NCI-H524 (cell line): ENCODE results near the gene SOX10.

ENCODE experiments used
- DNase-seq, 2 experiments: peaks; one replicate each; lab custom pipeline; 2025; lab: John Stamatoyannopoulos, UW

The SOX10 gene

DNA sequence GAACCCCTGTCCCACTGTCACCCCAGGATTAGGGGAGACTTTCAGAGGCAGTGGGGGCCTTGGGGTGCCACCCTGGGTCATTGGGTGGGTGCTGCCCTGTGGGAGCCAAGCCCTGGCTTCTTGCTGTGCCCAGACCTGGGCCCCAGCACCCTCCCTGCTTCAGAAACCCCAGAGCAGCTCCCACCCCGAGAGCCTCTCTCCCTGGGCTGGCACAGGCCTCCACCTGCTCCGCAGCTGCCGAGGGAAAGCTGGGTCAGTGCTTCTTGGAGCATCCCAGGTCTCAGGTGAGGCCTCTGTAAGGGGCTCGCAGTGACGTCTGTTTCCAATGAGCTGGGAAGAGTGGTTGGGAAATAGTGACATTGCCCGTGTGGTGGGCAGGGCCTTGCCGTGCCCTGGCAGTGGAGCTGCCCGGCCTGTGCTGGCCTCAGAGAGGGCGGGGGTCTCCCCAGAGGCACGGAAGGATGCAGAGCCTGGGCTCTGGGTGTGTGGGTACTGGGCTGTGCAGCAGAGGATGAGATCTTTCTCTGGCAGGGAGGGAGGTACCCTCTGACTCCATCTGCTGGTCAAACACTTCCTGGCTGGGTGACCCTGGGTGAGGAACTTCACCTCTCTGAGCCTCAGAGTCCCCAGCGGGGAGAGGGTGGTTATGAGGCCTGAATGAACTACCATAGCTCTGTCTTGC lies 53.9 kb downstream of the SOX10 start:
- DNase-seq = peak in 1 of 2 experiments; percentile 12

DNA sequence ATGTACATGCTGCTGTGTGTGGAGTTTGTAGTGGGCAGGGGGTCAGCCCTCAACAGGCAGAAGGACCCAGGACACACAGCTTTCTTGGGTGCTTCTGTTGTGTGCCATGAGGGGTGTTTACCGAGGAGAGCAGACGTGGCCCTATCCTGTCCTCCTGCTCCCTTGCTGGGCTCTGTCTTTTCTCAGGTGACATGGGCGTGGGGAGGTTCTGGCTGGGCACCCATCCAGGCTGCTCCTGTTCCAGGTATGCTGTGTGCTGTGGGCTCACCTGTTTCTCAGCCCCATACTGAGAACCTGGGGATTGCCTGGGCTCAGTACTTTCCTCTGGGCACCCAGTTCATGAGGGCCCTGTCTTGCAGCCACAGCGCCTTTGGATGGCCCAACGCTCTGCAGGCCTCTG lies 55.0 kb downstream of the SOX10 start:
- DNase-seq = no peak

DNA sequence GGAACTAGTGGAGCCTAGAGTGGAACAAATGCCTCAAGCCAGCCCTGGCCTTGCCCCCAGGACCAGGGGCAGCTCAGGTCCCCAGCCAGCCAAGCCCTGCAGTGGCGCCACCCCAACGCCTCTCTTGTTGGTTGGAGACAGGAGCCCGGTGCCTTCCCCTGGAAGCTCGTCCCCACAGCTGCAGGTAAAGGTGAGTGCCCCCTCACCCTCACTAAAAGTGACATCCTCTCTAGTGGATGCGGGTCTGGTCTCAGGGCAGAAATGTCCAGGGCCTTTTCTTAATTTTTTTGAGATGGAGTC lies 56.8 kb downstream of the SOX10 start:
- no peak for DNase-seq

DNA sequence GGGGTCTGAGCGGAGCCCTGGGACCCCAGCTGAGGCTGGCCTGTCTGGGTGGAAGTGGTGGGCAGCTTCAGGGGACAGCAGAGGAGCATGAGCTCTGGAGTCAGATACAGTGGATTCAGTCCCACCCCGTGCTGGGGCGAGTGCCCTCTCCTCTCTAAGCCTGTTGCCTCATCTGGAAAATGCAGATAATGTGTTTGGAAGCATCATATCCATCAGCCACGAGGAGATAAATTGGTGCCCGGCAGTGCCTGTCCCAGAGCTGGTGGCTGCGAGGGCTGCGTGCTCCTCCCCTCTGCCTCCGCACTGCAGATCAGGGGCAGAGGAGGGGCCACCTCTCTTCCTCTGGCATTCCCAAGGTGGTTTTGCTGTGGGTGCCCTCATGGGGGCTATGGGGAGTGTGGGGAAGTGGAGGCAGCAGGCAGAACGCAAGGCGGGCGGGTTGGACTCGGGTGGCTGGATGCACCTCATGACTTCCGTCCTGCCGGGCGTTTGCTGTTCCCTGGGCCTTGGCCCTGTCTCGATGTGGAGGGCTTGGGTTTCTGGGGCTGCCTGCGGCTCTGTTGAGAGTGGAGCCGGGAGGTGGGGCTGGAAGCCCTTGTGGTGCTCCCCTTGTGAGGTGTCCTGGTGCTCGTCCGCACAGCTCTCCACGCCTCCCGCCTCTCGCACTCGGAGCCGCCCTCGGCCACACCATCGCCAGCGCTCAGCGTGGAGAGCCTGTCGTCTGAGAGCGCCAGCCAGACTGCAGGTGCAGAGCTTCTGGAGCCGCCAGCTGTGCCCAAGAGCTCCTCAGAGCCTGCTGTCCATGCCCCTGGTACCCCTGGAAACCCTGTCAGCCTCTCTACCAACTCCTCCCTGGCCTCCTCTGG lies 57.4 kb downstream of the SOX10 start:
- no peak for DNase-seq

DNA sequence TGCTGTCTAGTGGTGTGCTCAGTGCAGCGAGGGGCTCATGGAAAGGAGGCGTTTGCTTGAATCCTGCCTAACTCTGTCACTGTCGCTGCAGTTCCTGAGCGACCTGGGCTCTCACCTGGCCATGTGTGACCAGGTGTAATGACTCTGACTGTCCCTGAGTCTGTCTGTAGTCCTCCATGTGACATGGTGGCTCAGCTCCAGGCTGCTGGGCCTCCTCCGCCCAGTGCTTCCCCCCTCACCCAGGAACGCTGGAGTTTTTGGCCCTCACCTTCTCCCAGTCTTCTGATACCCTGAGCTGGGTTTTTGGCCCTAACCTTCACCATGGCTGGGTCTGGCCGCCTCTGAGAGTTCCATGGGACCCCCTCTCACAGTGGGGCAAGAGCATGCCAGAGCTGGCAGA lies 58.0 kb downstream of the SOX10 start:
- DNase-seq = no peak

DNA sequence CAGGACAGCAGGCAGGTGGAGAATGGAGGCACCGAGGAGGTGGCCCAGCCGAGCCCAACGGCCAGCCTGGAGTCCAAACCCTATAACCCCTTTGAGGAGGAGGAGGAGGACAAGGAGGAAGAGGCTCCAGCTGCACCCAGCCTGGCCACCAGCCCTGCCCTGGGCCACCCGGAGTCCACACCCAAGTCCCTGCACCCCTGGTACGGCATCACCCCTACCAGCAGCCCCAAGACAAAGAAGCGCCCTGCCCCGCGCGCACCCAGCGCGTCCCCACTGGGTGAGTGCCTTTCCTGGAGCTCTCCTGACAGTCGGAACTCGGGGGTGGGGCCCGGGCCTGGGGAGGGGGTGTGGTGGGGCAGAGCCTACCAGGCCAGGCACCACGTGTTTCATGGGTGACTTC lies 58.6 kb downstream of the SOX10 start:
- DNase-seq = no peak

DNA sequence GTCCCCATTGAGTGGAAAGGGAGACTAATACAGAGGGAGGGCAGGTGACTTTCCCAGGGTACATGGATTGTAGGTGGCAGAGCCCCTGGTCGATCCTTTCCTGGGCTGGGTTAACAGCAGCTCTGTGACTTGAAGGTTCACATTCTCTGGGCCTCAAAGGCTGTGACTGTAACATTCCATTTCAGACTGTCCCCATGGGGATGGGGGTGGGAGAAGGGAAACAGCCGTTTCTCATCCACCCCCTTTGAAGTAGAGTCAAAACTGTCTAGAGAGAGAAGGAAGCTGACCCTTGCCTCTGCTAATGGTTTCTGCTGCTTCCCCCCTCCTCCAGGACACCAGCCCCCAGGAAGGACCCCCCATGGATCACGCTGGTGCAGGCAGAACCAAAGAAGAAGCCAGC lies 59.0 kb downstream of the SOX10 start:
- DNase-seq = no peak

DNA sequence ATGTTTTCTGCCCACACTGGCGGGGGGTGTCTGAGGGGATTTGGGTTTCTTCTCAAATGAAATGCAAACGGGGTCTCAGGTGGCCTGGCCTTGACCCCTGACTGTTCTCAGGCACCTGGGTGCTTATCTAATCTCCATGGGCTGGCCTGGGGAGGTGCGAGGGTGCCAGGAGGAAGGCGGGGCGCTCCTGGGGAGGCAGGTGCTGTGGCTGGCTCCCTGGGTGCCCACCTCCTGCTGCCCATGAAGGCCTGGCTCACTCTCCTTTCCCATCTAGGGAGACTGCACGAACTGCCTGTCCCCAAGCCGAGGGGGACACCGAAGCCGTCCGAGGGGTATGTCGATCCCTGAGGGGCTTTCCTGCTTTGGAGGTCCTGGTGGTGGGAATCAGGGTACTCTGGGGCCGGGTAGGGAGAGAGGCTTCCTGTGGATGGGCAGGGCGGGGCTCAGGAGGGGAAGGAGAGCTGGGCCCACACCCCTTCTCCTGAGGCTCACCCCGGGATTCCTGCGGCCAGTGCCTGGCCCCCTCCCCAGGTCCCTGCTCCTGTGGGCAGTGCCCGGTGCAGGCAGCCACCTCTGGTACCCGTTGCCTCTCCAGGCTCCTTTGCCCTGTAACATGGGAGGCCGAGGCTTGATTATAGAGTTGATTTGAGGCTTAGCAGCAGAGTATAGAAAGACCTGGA lies 59.8 kb downstream of the SOX10 start:
- DNase-seq = no peak

DNA sequence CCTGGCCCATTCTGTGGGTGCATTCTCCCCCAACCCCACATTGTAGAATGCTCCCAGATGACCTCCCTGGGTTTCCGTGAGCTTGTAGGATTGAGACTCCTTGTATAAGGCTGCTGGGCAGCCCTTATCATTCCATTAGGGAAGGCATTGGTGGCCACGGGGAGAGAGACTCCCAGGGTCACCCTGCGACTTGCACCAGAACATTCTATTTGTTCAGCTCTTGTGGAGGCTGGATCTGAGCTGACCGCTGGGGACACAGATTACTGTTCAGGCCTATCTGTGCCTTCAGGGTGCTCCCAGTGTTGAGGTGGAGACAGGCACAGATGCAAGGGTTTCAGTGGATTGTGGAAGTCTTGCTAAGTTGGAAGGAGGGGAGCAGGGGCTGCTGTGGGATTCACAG lies 60.4 kb downstream of the SOX10 start:
- no peak for DNase-seq
